IPS-20b (cell line): ENCODE results near the gene ST3GAL2.
A peak's percentile ranks its signal among the peaks of the same experiment; 100 is the strongest.
"Not testable (repeated sequence)": the region's sequence is repeated elsewhere in the genome, so short reads cannot be mapped to it uniquely, and the experiment has no call there.

Experiments used
- H3K27ac ChIP-seq: one replicate; pipeline ENCODE4 v1.5.1; 2013; ENCODE audit warnings: low read length
- H3K27me3 ChIP-seq: 2 replicates; pipeline ENCODE4 v1.6.1; 2013; ENCODE audit warnings: mild to moderate bottlenecking, low read length, inconsistent platforms; ENCODE audit not compliant: insufficient read depth
- H3K36me3 ChIP-seq: 2 replicates; pipeline ENCODE4 v1.6.1; 2013; ENCODE audit warnings: low read depth, mild to moderate bottlenecking, inconsistent platforms, low read length, moderate library complexity; ENCODE audit not compliant: insufficient read depth
- H3K4me1 ChIP-seq: 2 replicates; pipeline ENCODE4 v1.6.1; 2013; ENCODE audit warnings: mild to moderate bottlenecking, control low read depth, inconsistent platforms, low read length, moderate library complexity; ENCODE audit not compliant: insufficient read depth
- H3K4me3 ChIP-seq: 2 replicates; pipeline ENCODE4 v1.5.1; 2013; ENCODE audit warnings: mild to moderate bottlenecking, low read length, inconsistent platforms
- H3K9ac ChIP-seq: 2 replicates; pipeline ENCODE4 v1.6.1; 2013; ENCODE audit warnings: low read depth, mild to moderate bottlenecking, inconsistent platforms, low read length, moderate library complexity
- H3K9me3 ChIP-seq: 2 replicates; pipeline ENCODE4 v1.6.1; 2013; ENCODE audit warnings: mild to moderate bottlenecking, low read depth, low read length, inconsistent platforms; ENCODE audit not compliant: insufficient read depth

ST3GAL2 gene

DNA sequence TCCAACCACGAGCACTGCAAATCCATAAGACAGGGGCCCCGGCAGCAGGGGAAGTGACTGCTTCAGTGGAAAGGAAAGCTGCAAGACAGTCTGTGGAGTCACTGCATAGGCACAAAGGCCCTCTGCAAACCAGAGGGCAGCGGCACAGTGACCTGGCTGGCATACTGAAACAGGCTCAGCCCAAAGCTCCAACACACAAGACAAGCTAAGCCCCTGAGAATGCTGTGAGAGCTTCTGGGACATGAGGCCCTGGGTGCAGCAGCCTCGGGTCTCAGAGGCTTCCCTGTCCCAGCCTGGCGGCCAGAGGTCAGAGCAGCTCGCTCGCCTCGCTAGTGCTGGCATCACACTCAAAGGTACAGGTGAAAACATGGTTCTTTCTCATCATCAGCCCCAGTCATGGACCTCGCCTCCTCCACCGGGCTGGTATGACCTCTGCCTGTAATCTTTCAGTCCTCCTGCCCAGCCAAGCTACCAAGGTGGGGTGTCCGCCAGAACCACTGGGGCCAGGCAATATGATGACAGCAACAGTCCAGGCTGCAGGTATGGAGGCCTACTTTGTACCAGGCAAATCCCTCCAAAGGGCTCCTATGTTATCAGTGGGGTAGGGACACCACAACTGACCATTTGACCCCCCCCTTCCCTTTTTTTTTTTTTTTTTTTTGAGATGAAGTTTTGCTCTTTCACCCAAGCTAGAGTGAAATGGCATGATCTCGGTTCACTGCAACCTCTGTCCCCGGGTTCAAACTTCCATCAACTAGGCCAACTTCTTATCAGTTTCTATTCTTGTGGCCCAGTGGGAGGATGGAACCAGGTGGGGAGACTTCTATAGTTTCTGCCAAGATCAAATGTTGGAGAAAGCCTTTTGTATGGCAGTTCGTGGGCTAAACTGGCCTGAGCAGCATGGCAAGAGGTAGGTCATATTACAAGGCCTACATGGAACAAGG is 19.2 kb downstream of the ST3GAL2 start:
- Histone ChIP-seq H3K9me3 (no peaks in the 10 kb centered on the region), H3K27ac (no peak overlapping the region), H3K4me1 (peaks cover 23% of the 10 kb centered on the region), H3K36me3 (no peaks in the 10 kb centered on the region), H3K4me3 (no peak overlapping the region), H3K27me3 (no peaks in the 10 kb centered on the region), H3K9ac (no peak overlapping the region)

DNA sequence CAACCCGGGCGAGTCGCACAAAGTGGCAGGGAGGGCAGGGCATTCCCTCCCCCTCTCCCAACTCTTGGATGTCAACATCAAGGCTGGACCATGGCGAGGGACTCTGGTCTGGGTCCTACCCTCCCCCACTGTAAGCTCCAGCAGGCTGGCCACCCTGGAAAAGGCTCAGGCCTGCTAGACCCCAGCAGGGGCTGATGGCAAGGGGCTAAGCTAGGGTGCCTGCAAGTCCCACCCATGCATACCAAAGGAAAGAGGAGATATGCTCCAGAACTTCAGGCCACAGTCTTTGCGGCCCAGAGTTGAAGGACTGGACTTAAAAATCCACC is 19.9 kb downstream of the ST3GAL2 start:
- Histone ChIP-seq H3K27me3 (no peaks in the 10 kb centered on the region), H3K27ac (no peak overlapping the region), H3K9ac (peak overlapping the region; percentile 25; the same call in 1 of the 2 replicates), H3K4me3 (no peak overlapping the region), H3K9me3 (no peaks in the 10 kb centered on the region), H3K4me1 (peaks cover 23% of the 10 kb centered on the region), H3K36me3 (no peaks in the 10 kb centered on the region)

DNA sequence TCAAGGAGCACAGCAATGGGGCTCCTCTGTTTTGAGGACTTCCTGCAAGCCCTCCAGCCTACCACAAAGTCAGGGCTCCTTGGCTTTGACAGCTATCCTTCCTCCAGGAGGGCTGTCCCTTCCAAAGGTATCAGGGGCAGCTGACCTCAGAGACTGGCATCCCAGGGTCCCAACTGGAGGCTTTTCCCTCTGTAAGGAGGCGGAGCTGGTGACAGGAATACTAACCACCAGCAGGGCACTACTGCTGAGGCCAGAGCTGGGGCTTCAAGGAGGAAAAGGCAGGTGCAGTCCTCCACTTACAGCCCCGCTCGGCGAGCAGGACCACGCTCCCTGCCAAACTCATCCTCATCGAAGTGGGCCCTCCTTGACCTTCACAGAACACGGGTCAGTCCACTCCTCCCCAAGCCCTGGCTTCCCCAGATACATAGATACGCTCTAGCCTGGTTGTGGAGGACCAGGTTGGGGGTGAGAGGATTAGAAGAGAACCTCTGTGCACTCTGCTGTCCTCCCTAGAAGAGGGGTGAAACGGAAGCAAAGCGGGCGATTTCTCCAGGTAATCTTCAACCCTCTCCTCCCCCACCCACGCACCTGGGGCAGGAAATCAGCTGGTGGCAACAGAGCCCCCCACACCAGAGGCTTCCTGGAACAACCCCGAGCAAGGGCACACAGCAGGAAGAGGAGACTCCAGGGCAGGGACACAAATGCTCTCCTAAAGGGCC is 20.5 kb downstream of the ST3GAL2 start:
- no peaks in the 10 kb centered on the region for H3K9me3 ChIP-seq
- no peak overlapping the region for H3K4me3 ChIP-seq
- peak overlapping the region; percentile 45 for H3K27ac ChIP-seq
- no peaks in the 10 kb centered on the region for H3K27me3 ChIP-seq
- peaks cover 23% of the 10 kb centered on the region for H3K4me1 ChIP-seq
- peak overlapping the region; percentile 25; the same call in 1 of the 2 replicates for H3K9ac ChIP-seq
- H3K36me3 ChIP-seq = no peaks in the 10 kb centered on the region

DNA sequence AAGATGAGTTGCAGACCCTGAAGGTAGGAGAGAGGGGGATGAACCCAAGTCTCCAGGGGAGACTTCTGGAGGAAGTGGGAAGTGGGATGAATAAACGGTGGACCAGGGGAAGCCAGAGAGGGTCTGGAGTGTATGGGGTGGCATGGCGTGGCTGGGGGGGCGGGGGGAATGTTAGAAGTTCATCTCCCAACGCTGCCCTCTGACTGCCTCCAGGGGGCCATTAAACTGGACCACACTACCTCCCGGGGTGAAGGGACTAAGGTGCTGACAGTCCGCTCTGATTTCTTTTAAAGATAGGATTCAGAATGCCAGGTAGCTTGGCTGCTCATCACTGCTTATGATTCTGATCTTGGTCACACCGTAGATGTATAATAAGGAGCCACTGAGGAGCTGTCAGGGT is 21.2 kb downstream of the ST3GAL2 start:
- H3K9ac ChIP-seq = no peak overlapping the region
- H3K27ac ChIP-seq = no peak overlapping the region
- peaks cover 23% of the 10 kb centered on the region for H3K4me1 ChIP-seq

DNA sequence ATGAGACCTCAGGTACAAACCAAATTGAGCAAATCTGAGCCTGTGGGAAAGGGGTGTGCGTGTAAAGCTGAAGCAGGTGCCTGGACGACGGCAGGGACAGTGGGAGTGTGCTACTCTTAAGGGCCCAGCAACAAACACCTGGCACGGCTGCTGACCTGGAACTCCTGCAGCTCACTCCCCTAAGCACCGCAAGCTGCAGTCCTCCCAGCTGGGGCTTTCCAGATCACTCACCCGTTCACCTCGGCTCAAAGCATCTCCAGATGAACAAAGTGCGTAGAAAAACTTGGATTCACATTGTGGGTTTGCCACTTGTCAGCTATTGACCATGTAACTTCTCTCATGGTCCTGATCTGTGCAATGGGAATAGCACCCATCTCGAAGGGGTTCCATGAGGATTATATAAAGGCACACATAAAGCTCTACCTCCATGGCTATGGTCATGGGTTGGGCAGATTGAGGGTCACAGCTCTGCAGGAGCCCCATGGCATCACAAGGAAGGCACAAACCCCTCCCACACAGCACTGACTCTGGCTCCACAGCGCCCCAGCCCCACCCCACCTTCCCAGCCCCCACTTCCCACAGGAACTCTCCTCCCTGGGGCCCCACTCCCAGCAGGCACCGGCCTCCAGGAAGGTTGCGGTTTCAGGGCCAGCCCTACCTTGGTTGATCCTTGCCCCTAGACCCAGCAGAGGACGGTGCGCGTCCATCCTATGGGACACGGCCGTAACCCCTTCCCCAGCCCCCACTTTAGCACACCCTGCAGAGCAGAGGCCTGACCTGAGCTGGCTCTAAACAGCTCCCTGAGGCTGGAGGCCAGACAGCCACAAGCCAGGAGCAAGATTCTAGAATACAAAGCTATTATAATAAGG is 21.9 kb downstream of the ST3GAL2 start:
- Histone ChIP-seq H3K4me3 (no peak overlapping the region), H3K27ac (no peak overlapping the region), H3K9ac (no peak overlapping the region), H3K9me3 (no peaks in the 10 kb centered on the region), H3K36me3 (peaks cover 3% of the 10 kb centered on the region; the same call in 1 of the 2 replicates), H3K4me1 (peaks cover 23% of the 10 kb centered on the region), H3K27me3 (no peaks in the 10 kb centered on the region)

More for the DNA sequence above, 21.2 kb downstream of the ST3GAL2 start:
- Histone ChIP-seq H3K9me3 (no peaks in the 10 kb centered on the region), H3K27me3 (no peaks in the 10 kb centered on the region), H3K4me3 (no peak overlapping the region), H3K36me3 (no peaks in the 10 kb centered on the region)

DNA sequence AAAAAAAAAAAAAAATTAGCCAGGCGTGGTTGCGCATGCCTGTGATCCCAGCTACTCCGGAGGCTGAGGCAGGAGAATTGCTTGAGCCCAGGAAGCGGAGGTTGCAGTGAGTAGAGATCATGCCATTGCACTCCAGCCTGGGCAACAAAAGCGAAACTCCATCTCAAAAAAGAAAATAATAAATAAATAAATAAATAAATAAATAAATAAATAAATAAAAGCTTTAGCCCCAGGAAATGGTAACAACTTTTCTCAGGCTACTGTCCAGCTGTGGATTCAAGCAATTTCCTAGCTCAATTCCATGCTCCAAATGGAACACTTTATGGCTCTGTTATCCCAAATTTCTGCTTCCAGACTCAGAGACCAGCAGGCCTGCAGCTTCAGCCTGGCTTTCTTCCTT is 25.3 kb downstream of the ST3GAL2 start:
- H3K4me3 ChIP-seq, H3K27ac ChIP-seq, H3K9ac ChIP-seq, H3K36me3 ChIP-seq, H3K27me3 ChIP-seq, H3K9me3 ChIP-seq, H3K4me1 ChIP-seq: not testable (repeated sequence)

DNA sequence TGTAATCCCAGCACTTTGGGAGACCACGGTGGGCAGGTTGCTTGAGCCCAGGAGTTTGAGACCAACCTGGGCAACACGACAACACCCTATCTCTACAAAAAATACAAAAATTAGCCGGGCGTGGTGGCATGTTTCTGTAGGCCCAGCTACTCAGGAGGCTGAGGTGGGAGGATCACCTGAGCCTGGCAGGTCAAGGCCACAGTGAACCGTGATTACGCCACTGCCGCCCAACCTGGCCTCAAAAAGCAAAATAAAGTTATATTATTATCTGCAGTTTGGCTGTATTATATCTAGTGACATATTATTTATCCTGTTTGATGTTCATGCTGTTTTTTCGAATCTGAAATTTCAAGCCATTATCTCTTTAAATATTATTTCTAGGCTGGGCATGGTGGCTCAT is 26.5 kb downstream of the ST3GAL2 start:
- no peak overlapping the region for H3K9ac ChIP-seq

DNA sequence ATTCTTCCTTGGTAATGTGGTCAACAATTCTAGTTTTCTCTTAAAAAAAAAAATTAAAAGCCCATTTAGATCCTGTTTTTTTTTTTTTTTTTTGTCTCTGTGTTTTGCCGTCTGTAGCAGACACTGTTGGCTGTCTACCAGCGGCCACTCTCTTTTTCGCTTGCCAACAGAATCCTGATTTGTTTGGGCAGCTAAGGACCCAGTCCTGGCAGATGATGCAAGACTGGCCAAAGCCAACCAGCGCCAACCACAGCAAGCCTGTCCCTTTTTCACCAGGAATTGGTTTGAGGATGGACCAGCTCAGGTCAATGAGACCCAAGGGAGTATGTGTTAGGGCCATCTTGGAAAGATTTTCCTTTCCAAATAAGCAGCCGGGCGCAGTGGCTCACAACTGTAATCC is 28.2 kb downstream of the ST3GAL2 start:
- Histone ChIP-seq H3K9me3 (no peaks in the 10 kb centered on the region), H3K27ac (no peak overlapping the region), H3K4me3 (no peak overlapping the region), H3K9ac (no peak overlapping the region), H3K27me3 (no peaks in the 10 kb centered on the region), H3K4me1 (0 out of 2 replicates have a peak, but pooled peaks cover 3% of the 10 kb centered on the region), H3K36me3 (peaks cover 4% of the 10 kb centered on the region; the same call in 1 of the 2 replicates)

More for the DNA sequence above, 26.5 kb downstream of the ST3GAL2 start:
- no peak overlapping the region for H3K4me3 ChIP-seq
- no peak overlapping the region for H3K27ac ChIP-seq
- peaks cover 4% of the 10 kb centered on the region; the same call in 1 of the 2 replicates for H3K36me3 ChIP-seq
- H3K27me3 ChIP-seq = no peaks in the 10 kb centered on the region
- H3K9me3 ChIP-seq = no peaks in the 10 kb centered on the region
- H3K4me1 ChIP-seq = 0 out of 2 replicates have a peak, but pooled peaks cover 5% of the 10 kb centered on the region

DNA sequence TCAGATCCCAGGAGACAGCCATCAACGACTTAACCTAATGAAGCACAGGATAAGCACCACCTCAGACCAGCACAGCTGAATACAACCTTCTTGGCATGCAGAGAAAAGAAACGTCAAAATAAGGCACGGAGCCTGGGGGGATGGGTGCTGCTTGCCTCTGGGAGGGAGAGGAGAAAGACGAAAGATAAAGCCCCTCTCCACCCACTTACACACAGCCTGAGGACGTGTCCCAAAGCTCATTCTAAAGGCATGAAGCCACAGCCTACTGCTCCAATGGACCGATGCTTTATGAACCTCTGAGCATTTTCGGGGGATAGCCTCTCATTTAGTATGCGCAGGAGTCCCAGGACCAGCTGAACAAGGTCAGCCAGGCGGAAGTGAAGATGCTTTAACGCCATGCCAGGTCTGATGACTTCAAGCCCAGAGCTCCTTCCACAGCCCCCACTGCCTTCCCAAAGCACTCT is 31.1 kb downstream of the ST3GAL2 start:
- H3K9ac ChIP-seq = no peak overlapping the region
- peaks cover 4% of the 10 kb centered on the region; the same call in 1 of the 2 replicates for H3K36me3 ChIP-seq
- no peaks in the 10 kb centered on the region for H3K9me3 ChIP-seq
- H3K27ac ChIP-seq = no peak overlapping the region
- no peaks in the 10 kb centered on the region for H3K27me3 ChIP-seq
- H3K4me3 ChIP-seq = no peak overlapping the region
- H3K4me1 ChIP-seq = 0 out of 2 replicates have a peak, but pooled peaks cover 3% of the 10 kb centered on the region

DNA sequence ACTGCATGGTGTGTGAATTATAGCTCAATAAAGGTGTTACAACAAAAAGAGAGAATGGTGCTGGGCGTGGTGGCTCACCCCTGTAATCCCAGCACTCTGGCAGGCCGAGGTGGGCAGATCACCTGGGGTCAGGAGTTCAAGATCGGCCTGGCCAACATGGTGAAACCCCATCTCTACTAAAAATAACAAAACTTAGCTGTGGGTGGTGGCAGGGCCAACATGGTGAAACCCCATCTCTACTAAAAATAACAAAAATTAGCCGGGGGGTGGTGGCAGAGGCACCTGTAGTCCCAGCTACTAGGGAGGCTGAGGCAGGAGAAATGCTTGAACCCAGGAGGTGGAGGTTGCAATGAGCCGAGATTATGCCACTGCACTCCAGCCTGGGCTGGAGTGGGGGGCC is 32.8 kb downstream of the ST3GAL2 start:
- H3K4me3 ChIP-seq, H3K36me3 ChIP-seq, H3K4me1 ChIP-seq, H3K9me3 ChIP-seq, H3K27me3 ChIP-seq, H3K27ac ChIP-seq, H3K9ac ChIP-seq: not testable (repeated sequence)
